DOHH2 (cell line): ENCODE measurements around the gene CDK5RAP2.

ENCODE experiments used
- CTCF ChIP-seq: fragments of 200-600 bp; sonication (generic); IDR thresholded peaks from one replicate; pipeline ENCODE4 v1.5.1; 2014; ENCODE audit warnings: antibody characterized with exemption, mild to moderate bottlenecking, low read depth, low read length; ENCODE audit not compliant: poor library complexity, severe bottlenecking
- EZH2phosphoT487 ChIP-seq: fragments of 200-600 bp; sonication (generic); IDR thresholded peaks from 2 replicates; pipeline ENCODE4 v1.6.1; 2017; ENCODE audit warnings: borderline replicate concordance, mild to moderate bottlenecking, antibody characterized with exemption, low read length, moderate library complexity, mixed read lengths

GRCh38 chr9:120440791-120441190, 139.2 kb downstream of the CDK5RAP2 start:
- no peak for TF ChIP-seq CTCF
- TF ChIP-seq EZH2phosphoT487, result no peak
